ENCODE results near the gene ESRRG.

Gene ESRRG

DNA sequence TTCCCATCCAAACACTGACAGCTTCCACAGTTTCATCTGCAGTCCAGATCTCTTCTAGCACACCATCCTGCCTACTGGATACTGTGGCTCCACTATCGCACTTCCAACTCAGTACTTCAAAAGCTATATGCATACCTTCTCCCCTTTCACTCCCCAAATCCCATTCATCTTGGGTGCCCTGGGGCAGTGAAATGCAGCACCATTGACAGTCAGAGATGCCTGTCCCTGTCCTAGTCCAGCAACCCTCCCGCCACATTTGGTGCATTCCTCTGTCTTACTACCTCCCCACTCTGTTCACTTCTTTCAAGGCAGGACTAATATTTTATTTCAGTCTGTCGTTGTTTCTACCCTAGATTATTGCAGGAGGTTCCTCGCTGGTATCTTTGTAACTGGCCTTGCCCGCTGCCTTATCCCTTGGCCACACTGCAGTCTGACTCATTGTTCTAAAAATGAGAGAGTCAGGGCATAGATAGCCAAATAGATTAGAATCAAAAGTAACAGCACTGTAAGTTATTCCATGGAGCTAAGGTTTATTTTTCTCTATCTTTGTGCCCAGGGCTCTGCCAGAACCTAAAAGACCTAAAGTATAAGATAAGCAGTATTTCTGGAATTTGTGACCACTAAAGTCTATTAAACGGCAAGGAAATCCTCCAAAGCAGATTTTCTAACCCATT is 96.7 kb downstream of the ESRRG start:
- H3K36me3 Mint-ChIP-seq (ENCODE audit: low read depth) = no peaks in the 10 kb centered on the region
- H3K4me3 Mint-ChIP-seq = no peak overlapping the region
- no peak for DNase-seq
- peaks cover 7% of the 10 kb centered on the region for H3K9me3 Mint-ChIP-seq
- no peaks in the 10 kb centered on the region for H3K27me3 Mint-ChIP-seq
- no peak overlapping the region for H3K27ac Mint-ChIP-seq
- no peaks in the 10 kb centered on the region for H3K4me1 Mint-ChIP-seq (ENCODE audit: low read depth)

DNA sequence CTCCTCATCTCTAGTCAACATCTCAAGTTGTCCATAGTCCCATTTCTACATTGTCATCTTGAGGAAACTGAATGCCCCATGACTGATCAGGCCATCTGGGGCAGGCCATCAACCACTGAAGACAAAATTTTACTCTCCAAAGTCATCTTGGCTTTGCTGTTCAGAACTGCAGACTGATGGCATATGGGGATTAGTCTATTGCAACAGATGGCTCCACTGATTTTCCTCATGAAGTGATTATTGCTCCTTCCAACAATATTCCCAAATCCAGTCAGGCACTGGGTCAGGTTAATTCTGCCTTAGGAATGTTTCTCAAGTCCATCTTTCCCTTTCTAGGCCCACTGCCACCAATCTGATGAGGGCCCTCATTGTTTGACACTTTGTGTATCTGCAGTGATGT is 101.7 kb downstream of the ESRRG start:
- DNase-seq = no peak
- Mint-ChIP-seq H3K9me3 (peaks cover 6% of the 10 kb centered on the region), H3K4me3 (no peak overlapping the region), H3K36me3 (ENCODE audit: low read depth) (no peaks in the 10 kb centered on the region), H3K27me3 (no peaks in the 10 kb centered on the region), H3K4me1 (ENCODE audit: low read depth) (no peaks in the 10 kb centered on the region), H3K27ac (no peak overlapping the region)

DNA sequence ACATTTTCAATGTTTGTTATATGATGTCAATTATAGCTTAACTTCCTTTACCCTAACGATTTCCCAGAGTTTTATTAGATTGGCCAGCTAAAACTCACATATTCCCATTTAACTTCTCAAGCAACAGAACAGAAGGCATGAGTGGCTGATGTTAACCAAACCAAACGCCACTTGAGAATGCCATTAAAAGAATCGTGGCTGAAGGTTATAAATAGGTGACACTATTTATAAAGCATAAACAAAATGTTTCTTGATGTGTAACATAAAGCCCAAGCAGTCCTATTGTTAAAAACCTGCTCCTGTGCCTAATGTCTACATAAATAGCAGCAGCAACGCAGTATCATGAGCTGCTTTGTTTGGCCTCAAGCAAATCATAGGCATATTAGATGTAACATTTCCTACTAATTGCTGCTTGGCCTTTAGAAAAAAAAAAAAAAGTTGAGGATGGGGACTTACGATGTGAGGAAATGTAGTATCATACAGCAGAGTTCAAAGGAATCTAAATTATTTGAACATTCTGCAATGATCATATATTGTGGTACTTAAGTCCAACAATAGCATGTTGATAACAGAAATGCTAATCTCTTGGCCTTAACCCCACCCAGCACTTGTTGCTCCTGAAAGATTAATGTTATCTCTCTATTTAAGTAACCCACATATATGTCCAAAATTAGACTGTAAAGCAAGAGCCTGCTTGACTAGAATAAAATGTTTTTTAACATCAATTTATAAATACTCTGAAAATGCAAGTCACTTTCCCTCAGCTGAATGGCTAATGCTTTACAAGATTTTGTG is 106.0 kb downstream of the ESRRG start:
- no peaks in the 10 kb centered on the region for H3K27me3 Mint-ChIP-seq
- H3K4me3 Mint-ChIP-seq = no peak overlapping the region
- H3K9me3 Mint-ChIP-seq = peaks cover 11% of the 10 kb centered on the region
- no peaks in the 10 kb centered on the region for H3K36me3 Mint-ChIP-seq (ENCODE audit: low read depth)
- no peak for DNase-seq
- no peak overlapping the region for H3K27ac Mint-ChIP-seq
- no peaks in the 10 kb centered on the region for H3K4me1 Mint-ChIP-seq (ENCODE audit: low read depth)

DNA sequence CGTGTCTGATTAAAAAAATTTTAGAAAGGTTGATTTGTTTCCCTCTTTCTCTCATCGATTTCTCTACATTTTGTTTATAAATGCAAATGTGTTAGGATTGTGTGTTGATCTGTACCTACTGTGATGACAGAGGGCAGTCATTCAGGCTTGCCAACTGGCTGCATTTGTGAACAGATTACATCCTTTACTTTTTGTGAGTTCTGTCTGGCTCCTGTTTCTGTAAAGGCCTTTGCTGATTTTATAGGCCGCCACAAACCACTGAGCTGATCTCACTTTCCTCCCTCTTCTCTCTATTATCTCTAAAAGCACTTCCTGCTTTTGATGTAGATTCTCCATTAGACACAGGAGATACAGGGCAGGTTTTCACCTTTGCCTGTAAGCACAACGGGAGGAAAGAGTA is 106.8 kb downstream of the ESRRG start:
- DNase-seq = no peak
- H3K9me3 Mint-ChIP-seq = peaks cover 11% of the 10 kb centered on the region
- H3K4me1 Mint-ChIP-seq (ENCODE audit: low read depth) = no peaks in the 10 kb centered on the region

DNA sequence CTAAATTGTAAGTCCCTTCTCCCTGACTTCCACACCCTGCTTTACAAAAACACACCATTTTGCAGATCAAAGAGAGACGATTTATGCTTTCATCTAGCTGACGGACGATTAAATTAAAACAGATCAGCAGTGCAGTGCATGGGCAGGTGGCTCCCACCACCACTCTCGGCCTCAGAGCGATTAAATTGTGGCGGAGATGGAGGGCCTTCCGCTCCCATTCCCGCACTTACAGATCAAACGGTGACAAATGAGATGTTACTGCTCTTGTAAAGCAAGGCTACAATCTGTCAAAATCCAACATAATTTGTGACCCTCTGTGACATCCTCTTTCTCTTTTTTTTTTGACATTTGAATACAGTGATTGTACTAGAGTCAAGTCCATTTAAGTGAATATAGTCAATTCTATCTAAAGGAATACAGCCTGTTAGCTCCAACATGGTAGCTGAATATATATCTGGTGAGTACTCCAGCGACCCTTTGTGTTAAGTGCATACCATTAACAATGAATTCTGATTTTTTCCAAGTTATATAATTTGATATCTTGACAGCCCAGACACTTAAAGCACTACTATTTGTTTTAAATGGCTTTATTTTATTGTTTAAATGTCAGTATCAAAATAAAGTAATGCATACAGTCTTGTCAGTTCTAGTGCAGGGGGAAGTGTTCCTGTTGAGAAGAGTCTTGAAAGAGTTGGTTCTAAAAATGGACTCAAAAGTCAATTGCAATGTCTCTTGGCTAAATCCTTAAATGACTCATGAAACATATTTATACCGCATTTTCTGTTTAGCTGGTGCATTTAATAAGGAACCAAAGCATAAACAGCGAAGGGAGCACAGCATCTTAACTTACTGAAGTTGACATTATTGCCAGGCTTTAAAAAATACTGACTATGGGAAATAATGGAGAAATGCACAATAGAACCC is 109.0 kb downstream of the ESRRG start:
- Mint-ChIP-seq H3K9me3 (peaks cover 12% of the 10 kb centered on the region), H3K27me3 (no peaks in the 10 kb centered on the region), H3K4me3 (no peak overlapping the region), H3K36me3 (ENCODE audit: low read depth) (no peaks in the 10 kb centered on the region), H3K27ac (no peak overlapping the region), H3K4me1 (ENCODE audit: low read depth) (no peaks in the 10 kb centered on the region)
- no peak for DNase-seq

More for the DNA sequence above, 106.8 kb downstream of the ESRRG start:
- H3K27ac Mint-ChIP-seq = no peak overlapping the region
- no peaks in the 10 kb centered on the region for H3K36me3 Mint-ChIP-seq (ENCODE audit: low read depth)
- no peak overlapping the region for H3K4me3 Mint-ChIP-seq
- no peaks in the 10 kb centered on the region for H3K27me3 Mint-ChIP-seq

DNA sequence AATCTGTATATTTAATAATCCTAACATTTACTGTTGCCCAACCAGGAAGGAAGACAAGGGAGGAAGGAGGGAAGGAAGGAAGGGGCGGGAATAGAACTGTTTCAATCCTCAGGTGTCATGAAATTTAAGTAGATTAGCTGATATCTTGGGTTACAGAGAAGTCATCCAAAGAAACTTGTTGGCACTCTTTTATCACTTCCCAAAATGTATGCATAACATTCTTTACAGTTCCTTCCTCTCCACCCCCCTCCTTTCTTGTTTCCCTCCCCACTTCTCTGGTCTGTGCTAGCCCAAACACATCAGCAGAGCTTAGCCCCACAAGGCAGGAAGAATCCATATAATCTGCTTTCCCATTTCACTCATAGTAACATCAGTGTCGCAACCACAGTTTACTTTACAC is 110.9 kb downstream of the ESRRG start:
- no peaks in the 10 kb centered on the region for H3K27me3 Mint-ChIP-seq
- no peaks in the 10 kb centered on the region for H3K4me1 Mint-ChIP-seq (ENCODE audit: low read depth)
- H3K9me3 Mint-ChIP-seq = peaks cover 12% of the 10 kb centered on the region
- no peak overlapping the region for H3K27ac Mint-ChIP-seq
- no peaks in the 10 kb centered on the region for H3K36me3 Mint-ChIP-seq (ENCODE audit: low read depth)
- H3K4me3 Mint-ChIP-seq = no peak overlapping the region
- no peak for DNase-seq

DNA sequence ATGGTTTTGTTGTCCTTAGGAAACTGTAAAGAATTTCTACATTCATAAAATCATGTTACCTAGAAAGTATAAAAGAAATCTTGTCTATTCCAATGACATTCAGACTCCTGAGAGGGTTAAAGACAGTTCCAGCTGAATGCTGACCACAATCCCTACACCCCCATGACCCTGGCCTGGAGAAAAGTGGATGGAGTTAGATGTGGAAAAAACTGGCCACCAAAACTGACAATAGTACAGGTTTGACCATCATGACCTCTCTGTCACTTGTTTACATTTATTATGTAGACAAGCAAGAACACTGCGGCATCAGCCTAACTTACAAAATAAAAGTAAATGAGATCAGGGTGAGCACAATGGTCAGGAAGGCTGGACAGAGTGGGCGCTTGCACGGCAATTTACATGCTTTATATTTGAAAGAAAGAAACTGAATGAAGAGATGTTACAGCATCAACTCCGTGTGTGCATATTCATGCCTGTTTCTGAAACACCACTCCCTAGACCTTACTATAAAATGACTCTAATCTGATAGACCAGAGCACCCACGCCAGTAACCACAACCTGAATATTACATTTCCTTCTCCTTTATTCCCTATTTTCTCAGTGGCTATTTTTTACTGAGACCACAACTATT is 116.0 kb downstream of the ESRRG start:
- H3K27me3 Mint-ChIP-seq = peaks cover under 1% of the 10 kb centered on the region
- peaks cover 4% of the 10 kb centered on the region for H3K9me3 Mint-ChIP-seq
- no peaks in the 10 kb centered on the region for H3K36me3 Mint-ChIP-seq (ENCODE audit: low read depth)
- no peak overlapping the region for H3K27ac Mint-ChIP-seq
- no peak for DNase-seq
- no peak overlapping the region for H3K4me3 Mint-ChIP-seq
- H3K4me1 Mint-ChIP-seq (ENCODE audit: low read depth) = no peaks in the 10 kb centered on the region

DNA sequence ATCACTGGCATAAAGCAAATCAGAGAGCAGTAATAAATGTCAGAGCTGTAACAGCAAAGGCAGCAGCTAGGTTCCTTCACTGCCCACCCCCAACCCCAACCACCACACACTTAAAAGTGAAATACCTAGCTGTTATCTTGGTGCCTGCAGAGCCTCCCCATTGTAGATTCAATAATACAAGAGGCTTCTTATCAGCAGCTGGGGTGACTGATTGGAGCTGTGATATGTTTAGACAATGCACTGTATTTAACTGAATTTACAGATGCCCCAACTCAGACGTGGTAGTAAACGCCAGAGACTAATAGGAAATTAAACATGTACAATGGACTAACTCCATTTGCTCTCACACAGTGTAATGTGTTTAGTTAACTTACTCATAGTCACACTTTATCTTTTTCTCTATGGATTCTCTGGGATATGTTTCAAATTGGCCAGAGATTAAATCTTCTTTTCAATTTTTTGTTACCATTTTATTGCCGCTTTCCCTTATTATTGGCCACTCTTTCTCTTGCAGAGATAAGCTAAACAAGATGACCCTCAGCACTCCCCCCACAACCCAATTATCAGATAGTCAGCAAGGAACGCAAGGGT is 117.1 kb downstream of the ESRRG start:
- Mint-ChIP-seq H3K9me3 (peaks cover under 1% of the 10 kb centered on the region), H3K36me3 (ENCODE audit: low read depth) (no peaks in the 10 kb centered on the region)

DNA sequence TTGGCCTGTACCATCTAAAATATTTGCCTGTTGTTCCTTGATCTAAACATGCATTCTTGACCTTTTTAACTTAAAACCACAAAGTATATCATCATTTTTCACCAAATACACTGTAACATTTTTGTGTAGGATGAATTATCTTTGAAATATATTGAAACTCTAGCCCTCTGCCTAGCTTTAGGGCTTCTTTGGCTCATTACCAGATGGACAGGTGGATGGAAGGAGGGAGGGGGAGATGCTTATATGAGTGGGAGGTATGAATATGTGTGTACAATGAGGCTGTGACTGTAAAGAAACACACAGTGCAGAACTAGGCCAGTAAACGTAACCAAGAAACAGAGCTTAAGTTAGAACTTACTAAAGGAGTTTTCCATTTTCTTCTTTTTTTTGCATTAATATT is 118.5 kb downstream of the ESRRG start:
- no peak for DNase-seq
- Mint-ChIP-seq H3K36me3 (ENCODE audit: low read depth) (no peaks in the 10 kb centered on the region), H3K9me3 (no peaks in the 10 kb centered on the region), H3K4me3 (no peak overlapping the region), H3K27ac (no peak overlapping the region), H3K4me1 (ENCODE audit: low read depth) (peaks cover 3% of the 10 kb centered on the region), H3K27me3 (peaks cover 20% of the 10 kb centered on the region)

More for the DNA sequence above, 117.1 kb downstream of the ESRRG start:
- DNase-seq = no peak
- Mint-ChIP-seq H3K4me1 (ENCODE audit: low read depth) (no peaks in the 10 kb centered on the region), H3K27me3 (peaks cover 10% of the 10 kb centered on the region), H3K27ac (no peak overlapping the region), H3K4me3 (no peak overlapping the region)

DNA sequence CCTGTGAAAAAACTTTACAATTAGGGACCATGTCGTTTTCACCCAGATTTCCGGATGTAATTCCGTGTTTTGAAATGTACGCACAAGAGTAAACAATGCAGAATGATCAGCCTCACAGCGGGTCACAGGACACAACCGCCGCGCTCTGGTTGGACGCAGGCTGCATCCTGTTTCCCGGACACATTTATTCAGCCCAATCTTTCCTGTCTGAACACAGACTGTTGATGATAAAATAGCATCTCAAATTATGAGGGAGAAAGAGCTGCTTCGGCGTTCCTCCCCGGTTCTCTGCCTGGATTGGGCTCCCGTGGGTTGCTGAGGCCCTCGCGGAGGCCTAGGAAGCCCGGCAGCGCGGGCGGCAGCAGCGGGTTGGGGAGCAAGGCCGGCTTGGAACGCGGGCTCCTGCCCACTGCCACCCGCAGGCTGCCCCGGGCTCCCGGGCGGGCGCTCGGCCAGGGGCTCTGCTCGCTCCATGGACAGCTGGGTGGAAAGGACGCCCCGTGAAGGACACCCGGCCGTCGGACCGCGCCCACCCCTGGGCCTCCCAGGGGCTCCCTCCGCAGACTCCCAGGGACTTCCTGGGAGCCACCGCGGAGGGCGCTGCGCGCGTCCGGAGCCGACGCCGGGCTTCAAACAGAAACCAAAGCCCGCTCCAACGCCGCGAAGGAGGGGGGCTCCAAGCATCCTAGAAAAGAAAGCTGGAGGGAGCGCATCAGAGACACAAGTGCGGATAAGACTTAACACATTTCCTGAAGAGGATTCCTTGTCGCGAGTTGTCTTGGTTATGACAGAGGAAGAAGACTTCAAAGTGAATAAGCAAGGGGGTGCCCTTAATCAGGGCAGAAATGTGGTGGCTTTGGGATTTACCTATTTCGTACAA is 122.3 kb downstream of the ESRRG start:
- Mint-ChIP-seq H3K4me3 (no peak overlapping the region), H3K27me3 (peaks cover 25% of the 10 kb centered on the region), H3K9me3 (no peaks in the 10 kb centered on the region), H3K27ac (no peak overlapping the region), H3K36me3 (ENCODE audit: low read depth) (no peaks in the 10 kb centered on the region), H3K4me1 (ENCODE audit: low read depth) (peaks cover 3% of the 10 kb centered on the region)
- no peak for DNase-seq

DNA sequence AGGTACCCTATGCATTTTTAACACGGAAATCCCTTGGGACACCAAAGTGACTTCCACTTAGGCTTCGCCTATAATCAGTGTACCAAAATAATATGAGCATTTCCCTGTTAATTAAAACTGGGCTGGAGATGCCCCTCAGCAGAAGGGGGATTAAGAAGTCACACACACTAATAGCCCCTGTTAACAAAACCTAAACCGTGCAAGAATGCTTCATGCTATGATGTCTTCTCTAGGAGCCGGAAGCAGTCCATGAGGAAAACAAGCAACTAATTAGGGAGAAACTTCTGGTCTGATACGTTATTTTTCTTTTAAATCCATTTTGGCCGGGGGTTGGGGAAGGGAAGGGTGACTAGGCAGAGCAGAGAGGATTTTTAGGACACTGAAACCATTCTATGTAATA is 123.4 kb downstream of the ESRRG start:
- Mint-ChIP-seq H3K9me3 (no peaks in the 10 kb centered on the region), H3K4me1 (ENCODE audit: low read depth) (peaks cover 3% of the 10 kb centered on the region), H3K27ac (no peak overlapping the region), H3K36me3 (ENCODE audit: low read depth) (no peaks in the 10 kb centered on the region), H3K4me3 (no peak overlapping the region), H3K27me3 (peaks cover 25% of the 10 kb centered on the region)
- DNase-seq = no peak

DNA sequence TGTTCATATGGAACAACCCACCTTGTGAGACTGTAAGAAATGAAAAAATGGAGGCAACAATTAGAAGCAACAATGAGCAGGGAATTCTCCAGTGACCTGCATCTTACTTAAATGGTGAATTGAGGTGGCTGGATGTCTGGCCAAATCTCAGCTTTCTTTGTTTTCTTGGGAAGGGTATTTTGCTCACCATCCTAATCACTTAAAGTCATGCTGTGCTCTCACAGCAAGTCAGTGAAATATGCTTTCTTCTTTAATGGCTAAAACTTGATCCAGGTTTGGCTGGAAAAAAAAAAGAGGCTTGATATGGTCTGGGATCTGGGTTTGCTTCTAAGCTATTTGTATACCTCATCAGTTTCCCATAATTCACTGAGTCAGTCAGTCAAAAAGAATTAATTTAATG is 124.8 kb downstream of the ESRRG start:
- no peaks in the 10 kb centered on the region for H3K9me3 Mint-ChIP-seq
- DNase-seq = no peak
- H3K27ac Mint-ChIP-seq = no peak overlapping the region
- no peak overlapping the region for H3K4me3 Mint-ChIP-seq
- H3K36me3 Mint-ChIP-seq (ENCODE audit: low read depth) = no peaks in the 10 kb centered on the region
- H3K27me3 Mint-ChIP-seq = peaks cover 25% of the 10 kb centered on the region
- peaks cover 3% of the 10 kb centered on the region for H3K4me1 Mint-ChIP-seq (ENCODE audit: low read depth)

DNA sequence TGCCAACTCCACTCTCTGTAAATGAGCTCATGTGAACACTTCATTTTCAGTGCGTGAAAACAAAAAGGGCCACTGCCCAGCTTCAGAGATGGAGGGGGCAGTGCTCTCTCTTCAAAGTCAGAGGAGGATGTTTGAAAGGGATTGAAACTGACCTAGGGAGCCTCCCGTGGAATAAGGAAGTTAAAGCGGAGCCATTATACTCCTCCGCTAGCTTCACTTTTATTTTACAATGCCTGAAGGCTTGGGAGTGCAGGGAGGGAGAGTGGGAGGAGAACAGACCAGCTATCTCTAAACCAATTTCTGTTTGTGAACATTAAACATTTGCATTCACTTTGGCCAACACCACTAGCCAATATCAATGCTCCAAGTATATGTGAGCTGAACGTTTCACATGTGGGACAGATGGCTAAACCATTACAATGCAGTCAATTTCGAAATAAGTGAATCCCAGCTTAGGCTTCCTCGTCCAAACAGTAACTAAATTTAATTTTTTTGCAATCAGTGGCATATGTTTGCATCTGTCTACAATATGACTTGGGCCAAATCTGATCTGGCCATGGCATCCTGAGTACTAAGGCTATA is 126.9 kb downstream of the ESRRG start:
- no peak for DNase-seq
- no peaks in the 10 kb centered on the region for H3K9me3 Mint-ChIP-seq
- peaks cover 3% of the 10 kb centered on the region for H3K4me1 Mint-ChIP-seq (ENCODE audit: low read depth)
- no peak overlapping the region for H3K27ac Mint-ChIP-seq
- peaks cover 17% of the 10 kb centered on the region for H3K27me3 Mint-ChIP-seq
- no peak overlapping the region for H3K4me3 Mint-ChIP-seq
- H3K36me3 Mint-ChIP-seq (ENCODE audit: low read depth) = no peaks in the 10 kb centered on the region

Data from activated T-cell treated with anti-CD3 and anti-CD28 coated beads, Interleukin-2, amount 50 U/mL, for 24 hours (primary cell).